ENCODE results near the gene IFT20. TPM values are rescaled to one million over a fixed set of nuclear protein-coding genes. Genes with fewer than 3 reads are reported as not detected.

IFT20 gene
- total and polyA plus RNA-seq, 9 of the 15 experiments (the other 6 are each of a cell fraction or from before 2014, with no cell fraction given): 11.2 to 38.6 (median 20.1) TPM

DNA sequence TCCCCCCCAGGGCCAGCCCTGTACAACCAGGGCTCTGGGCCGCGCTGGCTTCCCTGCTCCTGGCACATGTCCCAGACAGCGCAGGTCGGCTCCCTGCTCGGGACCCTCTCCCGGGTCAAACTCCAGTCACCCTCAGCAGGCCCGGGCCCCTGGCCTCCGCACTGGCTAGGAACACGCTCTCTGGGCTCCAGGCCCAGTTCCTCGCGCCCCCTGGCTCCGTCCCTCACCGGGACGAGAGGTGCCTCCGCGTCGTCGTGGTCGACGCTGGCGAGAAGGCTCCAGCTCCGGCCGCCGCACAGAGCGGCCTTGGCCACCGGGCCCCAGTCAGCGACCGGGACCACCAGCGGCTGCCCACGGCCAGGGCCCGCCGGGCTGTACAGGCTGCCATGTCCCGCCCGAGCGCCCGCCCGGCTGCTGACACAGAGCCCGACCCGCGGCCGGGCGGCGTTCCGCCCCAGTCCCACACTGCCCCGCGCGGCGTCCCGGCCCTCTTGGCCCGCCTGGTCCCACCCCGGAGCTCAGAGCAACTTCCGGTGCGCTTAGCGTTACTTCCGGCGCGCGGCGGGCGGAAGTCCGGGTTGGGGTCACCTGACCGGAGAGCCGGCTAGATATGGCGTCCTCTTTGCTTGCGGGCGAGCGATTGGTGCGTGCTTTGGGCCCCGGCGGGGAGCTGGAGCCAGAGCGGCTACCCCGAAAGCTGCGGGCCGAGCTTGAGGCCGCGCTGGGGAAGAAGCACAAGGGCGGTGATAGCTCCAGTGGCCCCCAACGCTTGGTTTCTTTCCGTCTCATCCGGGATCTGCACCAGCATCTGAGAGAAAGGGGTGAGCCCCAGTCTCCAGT, 22.0 kb upstream of the IFT20 start, which contains the start of gene POLDIP2 (continued):
- TF ChIP-seq, protein P1, sequence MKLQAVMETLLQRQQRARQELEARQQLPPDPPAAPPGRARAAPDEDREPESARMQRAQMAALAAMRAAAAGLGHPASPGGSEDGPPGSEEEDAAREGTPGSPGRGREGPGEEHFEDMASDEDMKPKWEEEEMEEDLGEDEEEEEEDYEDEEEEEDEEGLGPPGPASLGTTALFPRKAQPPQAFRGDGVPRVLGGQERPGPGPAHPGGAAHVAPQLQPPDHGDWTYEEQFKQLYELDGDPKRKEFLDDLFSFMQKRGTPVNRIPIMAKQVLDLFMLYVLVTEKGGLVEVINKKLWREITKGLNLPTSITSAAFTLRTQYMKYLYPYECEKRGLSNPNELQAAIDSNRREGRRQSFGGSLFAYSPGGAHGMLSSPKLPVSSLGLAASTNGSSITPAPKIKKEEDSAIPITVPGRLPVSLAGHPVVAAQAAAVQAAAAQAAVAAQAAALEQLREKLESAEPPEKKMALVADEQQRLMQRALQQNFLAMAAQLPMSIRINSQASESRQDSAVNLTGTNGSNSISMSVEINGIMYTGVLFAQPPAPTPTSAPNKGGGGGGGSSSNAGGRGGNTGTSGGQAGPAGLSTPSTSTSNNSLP (IDR thresholded peaks at IDR 0.05; ENCODE audit: borderline replicate concordance, low read depth, low read length): no peak
- TF ChIP-seq OTX1 (CRISPR knock-in tag; IDR thresholded peaks at IDR 0.05) (no peak), GTF3C2 (IDR thresholded peaks at IDR 0.05; ENCODE audit: borderline replicate concordance, extremely low read depth, insufficient read length) (no peak), TAF7 (tag; IDR thresholded peaks at IDR 0.05) (peak; percentile 91), MCM5 (IDR thresholded peaks at IDR 0.05; ENCODE audit: low read depth) (no peak), ZNF277 (CRISPR knock-in tag; IDR thresholded peaks at IDR 0.05; ENCODE audit: borderline replicate concordance) (no peak), MYC (IDR thresholded peaks at IDR 0.05; ENCODE audit: low read depth, low read length) (peak; percentile 54), MYC (CRISPR knock-in tag; IDR thresholded peaks at IDR 0.05; ENCODE audit: borderline replicate concordance, low read depth) (no peak; the same call in 1 of the 2 replicates), PHB2 (IDR thresholded peaks at IDR 0.05; ENCODE audit: low read depth) (no peak), ZNF174 (CRISPR knock-in tag; IDR thresholded peaks at IDR 0.05) (no peak), GATA2 (CRISPR knock-in tag; IDR thresholded peaks at IDR 0.05) (no peak), EWSR1 (IDR thresholded peaks at IDR 0.05; ENCODE audit: borderline replicate concordance, low read depth, partially characterized antibody) (no peak), ZNF146 (CRISPR knock-in tag; IDR thresholded peaks at IDR 0.05; ENCODE audit: unreplicated experiment) (no peak), LEF1 (IDR thresholded peaks at IDR 0.05) (no peak), MEF2A (IDR thresholded peaks at IDR 0.05; ENCODE audit: control insufficient read depth, low read depth, low read length) (no peak), FIP1L1 (IDR thresholded peaks at IDR 0.05; ENCODE audit: low read depth, low read length, poor library complexity, severe bottlenecking) (peak; percentile 87), HDAC2 (IDR thresholded peaks at IDR 0.05) (peak; percentile 95), ATF3 (IDR thresholded peaks at IDR 0.05) (no peak), ATF3 (CRISPR knock-in tag; conservative IDR thresholded peaks at IDR 0.05) (no peak), SMARCA5 (IDR thresholded peaks at IDR 0.05) (no peak)
- TF ChIP-seq, protein P2, sequence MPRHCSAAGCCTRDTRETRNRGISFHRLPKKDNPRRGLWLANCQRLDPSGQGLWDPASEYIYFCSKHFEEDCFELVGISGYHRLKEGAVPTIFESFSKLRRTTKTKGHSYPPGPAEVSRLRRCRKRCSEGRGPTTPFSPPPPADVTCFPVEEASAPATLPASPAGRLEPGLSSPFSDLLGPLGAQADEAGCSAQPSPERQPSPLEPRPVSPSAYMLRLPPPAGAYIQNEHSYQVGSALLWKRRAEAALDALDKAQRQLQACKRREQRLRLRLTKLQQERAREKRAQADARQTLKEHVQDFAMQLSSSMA (CRISPR knock-in tag; IDR thresholded peaks at IDR 0.05): 0 out of 2 replicates have a peak, but pooled peaks have one; percentile 17

Data from K562 (cell line).